Measurements from ENCODE around the gene PPP1R1B.
A peak's percentile ranks its signal among the peaks of the same experiment; 100 is the strongest.

PPP1R1B gene

GRCh38 chr17:39632153-39632941, 5.6 kb downstream of the PPP1R1B start:
- peak overlapping the region in 3 of 11 experiments; percentile 7 to 47 (median 15); a peak in 1 of 22 replicates for H3K9ac ChIP-seq
- H3K4me2 ChIP-seq: peak overlapping the region in 8 of 11 experiments; percentile 29 to 67 (median 42); a peak in 12 of 22 replicates
- no peaks in the 10 kb centered on the region for H3K36me3 ChIP-seq
- no peaks in the 10 kb centered on the region for H3K9me3 ChIP-seq (replicated peaks in 1 of 11)
- TF ChIP-seq Cebpa-rat (IDR thresholded peaks at IDR 0.05): no peak
- no peak overlapping the region for H3K27ac ChIP-seq
- H3K27me3 ChIP-seq: peaks cover 2 to 8% (median 7%) of the 10 kb centered on the region in 11 experiments
- no peaks in the 10 kb centered on the region; a peak in 3 of 22 replicates for H4K20me1 ChIP-seq
- peaks cover 18 to 81% (median 65%) of the 10 kb centered on the region in 10 experiments for H3K4me1 ChIP-seq
- H3K4me3 ChIP-seq: no peak overlapping the region

GRCh38 chr17:39633570-39634183, 6.9 kb downstream of the PPP1R1B start:
- H3K4me1 ChIP-seq: peaks cover 28 to 82% (median 67%) of the 10 kb centered on the region in 10 experiments
- H4K20me1 ChIP-seq: peaks cover 0 to 12% (median 8%) of the 10 kb centered on the region in 11 experiments; a peak in 10 of 22 replicates
- peak overlapping the region in 1 of 11 experiments; percentile 18; a peak in 1 of 22 replicates for H3K9ac ChIP-seq
- no peaks in the 10 kb centered on the region for H3K9me3 ChIP-seq (replicated peaks in 1 of 11)
- no peak overlapping the region for H3K4me3 ChIP-seq
- H3K4me2 ChIP-seq: peak overlapping the region in 1 of 11 experiments; percentile 2; a peak in 1 of 22 replicates
- H3K27me3 ChIP-seq: no peaks in the 10 kb centered on the region
- TF ChIP-seq Cebpa-rat (IDR thresholded peaks at IDR 0.05): no peak
- H3K27ac ChIP-seq: no peak overlapping the region
- no peaks in the 10 kb centered on the region for H3K36me3 ChIP-seq

GRCh38 chr17:39634384-39634871, 7.7 kb downstream of the PPP1R1B start:
- no peak for TF ChIP-seq Cebpa-rat (IDR thresholded peaks at IDR 0.05)
- Histone ChIP-seq H3K27me3 (no peaks in the 10 kb centered on the region), H4K20me1 (peaks cover 2 to 19% (median 14%) of the 10 kb centered on the region in 11 experiments; a peak in 16 of 22 replicates), H3K36me3 (0 out of 22 replicates have a peak, but pooled peaks cover 0 to 3% (median 0%) of the 10 kb centered on the region in 11 experiments), H3K4me2 (peak overlapping the region in 4 of 11 experiments; percentile 2 to 99 (median 64); a peak in 4 of 22 replicates), H3K4me1 (peaks cover 36 to 81% (median 67%) of the 10 kb centered on the region in 10 experiments), H3K9ac (0 out of 22 replicates have a peak overlapping the region, but pooled peaks of 1 of the 11 experiments have one; percentile 30), H3K9me3 (replicated peaks in 1 of 11) (no peaks in the 10 kb centered on the region), H3K27ac (no peak overlapping the region), H3K4me3 (no peak overlapping the region)

- no peak for TF ChIP-seq Cebpa-rat (IDR thresholded peaks at IDR 0.05)
- 0 out of 20 replicates have a peak overlapping the region, but pooled peaks of 1 of the 10 experiments have one; percentile 83 for H3K4me3 ChIP-seq
- H3K4me2 ChIP-seq: peak overlapping the region; percentile 83 to 99 (median 98)
- H3K4me1 ChIP-seq: peaks cover 48 to 88% (median 74%) of the 10 kb centered on the region in 10 experiments
- H3K36me3 ChIP-seq: peaks cover 0 to 5% (median 0%) of the 10 kb centered on the region in 11 experiments; a peak in 1 of 22 replicates
- peak overlapping the region in 10 of 11 experiments; percentile 84 to 94 (median 91); a peak in 15 of 22 replicates for H3K27ac ChIP-seq
- no peaks in the 10 kb centered on the region for H3K27me3 ChIP-seq
- H3K9me3 ChIP-seq (replicated peaks in 1 of 11): no peaks in the 10 kb centered on the region
- H3K9ac ChIP-seq: peak overlapping the region in 9 of 11 experiments; percentile 88 to 96 (median 90); a peak in 13 of 22 replicates
- peaks cover 10 to 32% (median 26%) of the 10 kb centered on the region in 11 experiments; a peak in 20 of 22 replicates for H4K20me1 ChIP-seq
Observed at GRCh38 chr17:39635614-39636176, 8.9 kb downstream of the PPP1R1B start.

- no peaks in the 10 kb centered on the region for H3K27me3 ChIP-seq
- no peaks in the 10 kb centered on the region for H3K9me3 ChIP-seq (replicated peaks in 1 of 11)
- no peak for TF ChIP-seq Cebpa-rat (IDR thresholded peaks at IDR 0.05)
- H3K4me1 ChIP-seq: peaks cover 57 to 90% (median 77%) of the 10 kb centered on the region in 10 experiments
- peak overlapping the region; percentile 83 to 99 (median 98) for H3K4me2 ChIP-seq
- peak overlapping the region; percentile 84 to 94 (median 91) for H3K27ac ChIP-seq
- H3K4me3 ChIP-seq: peak overlapping the region; percentile 76 to 98 (median 88)
- H3K36me3 ChIP-seq: peaks cover 0 to 5% (median 0%) of the 10 kb centered on the region in 11 experiments; a peak in 1 of 22 replicates
- peak overlapping the region; percentile 85 to 96 (median 90) for H3K9ac ChIP-seq
- peaks cover 19 to 40% (median 34%) of the 10 kb centered on the region in 11 experiments; a peak in 20 of 22 replicates for H4K20me1 ChIP-seq
Observed at GRCh38 chr17:39636587-39636926, 9.8 kb downstream of the PPP1R1B start.

- Histone ChIP-seq H3K27me3 (no peaks in the 10 kb centered on the region), H3K9ac (peak within 1 kb of the TSS; percentile 85 to 96 (median 90)), H4K20me1 (peaks cover 25 to 46% (median 40%) of the 10 kb centered on the region in 11 experiments; a peak in 21 of 22 replicates), H3K4me3 (peak within 1 kb of the TSS; percentile 76 to 98 (median 88)), H3K4me2 (peak within 1 kb of the TSS; percentile 94 to 99 (median 98)), H3K36me3 (peaks cover 0 to 5% (median 0%) of the 10 kb centered on the region in 11 experiments; a peak in 1 of 22 replicates), H3K4me1 (peaks cover 63 to 90% (median 79%) of the 10 kb centered on the region in 10 experiments), H3K9me3 (replicated peaks in 1 of 11) (no peaks in the 10 kb centered on the region), H3K27ac (peak within 1 kb of the TSS; percentile 84 to 94 (median 91))
- TF ChIP-seq Cebpa-rat (IDR thresholded peaks at IDR 0.05): no peak
Observed at GRCh38 chr17:39636927-39637736, 10.4 kb downstream of the PPP1R1B start, which contains the start of gene STARD3. TSS of gene STARD3 (plus strand) at chr17:39637144. CDS start at chr17:39653532, 16,388 bp downstream.

- TF ChIP-seq Cebpa-rat (IDR thresholded peaks at IDR 0.05): no peak
- peak overlapping the region; percentile 76 to 98 (median 88) for H3K4me3 ChIP-seq
- H3K9ac ChIP-seq: peak overlapping the region in 10 of 11 experiments; percentile 88 to 96 (median 91); a peak in 19 of 22 replicates
- no peaks in the 10 kb centered on the region for H3K9me3 ChIP-seq (replicated peaks in 1 of 11)
- peaks cover 0 to 5% (median 0%) of the 10 kb centered on the region in 11 experiments; a peak in 1 of 22 replicates for H3K36me3 ChIP-seq
- peak overlapping the region in 2 of 11 experiments; percentile 90 to 91; a peak in 3 of 22 replicates for H3K27ac ChIP-seq
- peaks cover 37 to 58% (median 52%) of the 10 kb centered on the region in 11 experiments for H4K20me1 ChIP-seq
- no peaks in the 10 kb centered on the region for H3K27me3 ChIP-seq
- H3K4me2 ChIP-seq: peak overlapping the region; percentile 94 to 99 (median 98)
- H3K4me1 ChIP-seq: peaks cover 75 to 90% (median 86%) of the 10 kb centered on the region in 10 experiments
Observed at GRCh38 chr17:39638317-39638716, 11.6 kb downstream of the PPP1R1B start.
